Erythroblast (primary cell): Measurements from ENCODE around the gene GNAT1.

ENCODE experiments used
- GATA1 ChIP-seq: IDR thresholded peaks from 2 replicates; pipeline ENCODE4 v1.6.1; 2011; ENCODE audit warnings: low read depth, mild to moderate bottlenecking, control low read depth, low read length, moderate library complexity
- POLR2A ChIP-seq: IDR thresholded peaks from 2 replicates; pipeline ENCODE4 v1.6.1; 2011; ENCODE audit warnings: mild to moderate bottlenecking, low read length

- TF ChIP-seq POLR2A (no peak), GATA1 (no peak)
These were observed 27.0 kb downstream of the GNAT1 start for GRCh38 chr3:50218448-50218847.
